Right renal cortex interstitium (tissue), 3 donors: ENCODE measurements around the gene FAM135A. TPM values are rescaled to one million over a fixed set of nuclear protein-coding genes. Genes with fewer than 3 reads are reported as not detected.
"Not testable (repeated sequence)": the region's sequence is repeated elsewhere in the genome, so short reads cannot be mapped to it uniquely, and the experiment has no call there.

Experiments used
- DNase-seq, 3 donors: peaks; one replicate each; pipeline ENCODE4 v3.0.0-alpha.2; 2013; ENCODE audit warnings: low read depth in 3 of 3, low spot score in 2 of 3
- polyA plus RNA-seq, 3 donors: library from polyadenylated mRNA; unstranded; fragments of 120-200 nt; gene quantifications; one replicate each; pipeline ENCODE4 v1.2.1, GENCODE V29; 2013; ENCODE audit not compliant: insufficient read length in 3 of 3

FAM135A gene
- polyA plus RNA-seq, 3 donors = 24.8 to 27.4 (median 26.6) TPM

DNA sequence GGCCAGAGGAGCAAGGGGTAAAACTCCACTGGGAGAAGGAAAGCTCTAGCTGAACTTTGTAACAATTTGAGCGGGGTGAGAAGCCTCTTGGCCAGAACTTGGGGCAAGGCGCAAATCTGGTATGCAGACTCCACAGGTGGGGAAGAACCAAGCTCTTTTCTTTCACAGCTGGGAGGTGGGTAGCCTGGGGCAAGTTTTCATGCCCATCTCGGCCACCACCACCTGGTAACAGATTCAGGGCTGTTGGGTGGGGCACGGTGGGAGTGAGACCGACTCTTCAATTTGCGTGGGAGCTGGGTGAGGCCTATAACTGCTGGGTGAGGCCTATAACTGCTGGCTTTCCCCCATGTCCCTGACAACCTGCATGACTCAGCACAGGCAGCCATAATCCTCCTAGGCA, 190.9 kb downstream of the FAM135A start:
- DNase-seq = no peak

DNA sequence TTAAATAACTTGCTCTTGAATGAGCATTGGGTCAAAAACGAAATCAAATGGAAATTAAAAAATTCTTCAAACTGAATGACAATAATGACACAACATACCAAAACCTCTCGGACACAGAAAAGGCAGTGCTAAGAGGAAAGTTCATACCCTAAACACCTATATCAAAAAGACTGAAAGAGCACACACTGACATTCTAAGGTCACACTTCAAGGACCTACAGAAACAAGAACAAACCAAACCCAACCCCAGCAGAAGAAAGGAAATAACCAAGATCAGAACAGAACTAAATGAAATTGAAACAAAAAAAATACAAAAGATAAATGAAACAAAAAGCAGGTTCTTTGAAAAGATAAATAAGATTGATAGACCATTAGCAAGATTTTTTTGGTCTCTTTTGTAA, 194.1 kb downstream of the FAM135A start:
- DNase-seq = not testable (repeated sequence)

DNA sequence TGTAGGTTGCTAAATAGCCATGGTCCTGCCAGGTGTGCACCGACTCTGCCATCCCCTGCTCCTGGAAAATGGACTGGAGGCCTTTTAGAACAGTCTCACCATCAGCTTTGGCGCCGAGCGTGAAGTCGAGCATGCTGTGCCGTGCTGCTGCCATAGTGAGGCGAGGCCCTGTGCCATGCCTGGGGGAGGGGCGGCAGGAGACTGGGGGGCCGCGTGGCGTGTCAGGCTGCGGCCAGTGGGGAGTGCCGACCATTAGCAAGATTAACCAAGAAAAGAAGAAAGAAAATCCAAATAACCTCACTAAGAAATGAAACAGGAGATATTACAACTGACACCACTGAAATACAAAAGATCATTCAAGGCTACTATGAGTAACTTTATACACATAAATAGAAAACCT, 195.9 kb downstream of the FAM135A start:
- not testable (repeated sequence) for DNase-seq

Other genes with a start within 250 kb of the FAM135A start
- 10 to 100 TPM; 27.0 to 39.3 (median 32.3) TPM for gene COL9A1, start 110.4 kb upstream of the FAM135A start, polyA plus RNA-seq
- 10 to 100 TPM; 15.8 to 21.6 (median 21.4) TPM for gene SDHAF4, start 153.4 kb downstream of the FAM135A start, polyA plus RNA-seq